Aorta (tissue), 5 donors: Measurements from ENCODE around the gene EGFR. TPM values are rescaled to one million over a fixed set of nuclear protein-coding genes. Genes with fewer than 3 reads are reported as not detected.

Source experiments
- ATAC-seq: fragments of 200-7000 bp; cut with Tn5 transposase; one replicate; pipeline ENCODE4 v1.9.1; 2022; ENCODE audit warnings: moderate library complexity; ENCODE audit not compliant: low FRiP score
- DNase-seq, 2 donors: peaks; one replicate each; pipeline ENCODE4 v3.0.0-alpha.2; 2020
- H3K27ac ChIP-seq, 2 donors: one replicate each; pipeline ENCODE4 v1.5.1; 2013; ENCODE audit warnings: low read length in 2 of 2, mild to moderate bottlenecking in 2 of 2, moderate library complexity in 2 of 2, control low read depth in 1 of 2, inconsistent platforms in 1 of 2, low read depth in 1 of 2
- H3K27me3 ChIP-seq, 2 donors: one replicate each; pipeline ENCODE4 v1.6.1; 2013; ENCODE audit warnings: control low read depth in 1 of 2, low read length in 1 of 2, mild to moderate bottlenecking in 1 of 2, moderate library complexity in 1 of 2; ENCODE audit not compliant: insufficient read depth in 2 of 2, control insufficient read depth in 1 of 2
- H3K36me3 ChIP-seq, 2 donors: one replicate each; pipeline ENCODE4 v1.6.1; 2013; ENCODE audit warnings: control low read depth in 1 of 2, low read length in 1 of 2, mild to moderate bottlenecking in 1 of 2; ENCODE audit not compliant: insufficient read depth in 2 of 2, control insufficient read depth in 1 of 2
- H3K4me1 ChIP-seq, 2 donors: one replicate each; pipeline ENCODE4 v1.6.1; 2013; ENCODE audit warnings: low read length in 2 of 2, control low read depth in 1 of 2, mild to moderate bottlenecking in 1 of 2, moderate library complexity in 1 of 2; ENCODE audit not compliant: insufficient read depth in 2 of 2, control insufficient read depth in 1 of 2
- H3K4me3 ChIP-seq, 2 donors: one replicate each; pipeline ENCODE4 v1.5.1; 2013; ENCODE audit warnings: low read length in 2 of 2, control low read depth in 1 of 2, mild to moderate bottlenecking in 1 of 2
- H3K9me3 ChIP-seq: one replicate; pipeline ENCODE4 v1.6.1; 2013; ENCODE audit warnings: mild to moderate bottlenecking, low read length; ENCODE audit not compliant: control insufficient read depth
- WGBS, 2 donors: extraction: QIAGEN DNeasy Blood & Tissue Kit; methylation state at CpG; one replicate each; pipeline ENCODE4 v1.1.7; 2013; 5-methylcytosine and 5-hydroxymethylcytosine counted together
- intact Hi-C, 2 donors: fragments of 100-400 bp; cut with DNase I; formaldehyde crosslinking; loops; one replicate each; pipeline versions ENCODE4 v1.14.2 to v1.15.0; 2022
- polyA plus RNA-seq, 2 donors: library from polyadenylated mRNA; stranded (reverse); fragments of 200-250 nt; gene quantifications; one replicate each; pipeline ENCODE4 v1.2.3, GENCODE V29; 2013
- total RNA-seq, 2 donors: library from RNA; stranded (reverse); fragmentation: NEBNext Ultra II Directional; extraction: Animal tissue kit (Norgen Biotek cat#: 25700); gene quantifications; one replicate each; pipeline ENCODE4 v1.2.1, GENCODE V29; 2021
- donor health status: healthy with polysubstance abuse.
- donor health status: Bipolar disorder and iron deficiency.
- donor health status: DM: no; HTN: no; CAD: no.
- donor health status: DM: no; HTN: no; CAD: no.
- donor health status: DM: yes; HTN: yes; CAD: no.

The EGFR gene
- total and polyA plus RNA-seq, 4 donors, result 3.0 to 72.4 (median 40.9) TPM

GRCh38 chr7:55052741-55053427 is 34.1 kb downstream of the EGFR start:
- Histone ChIP-seq H3K4me3 (no peak overlapping the region), H3K9me3 (no peaks in the 10 kb centered on the region), H3K36me3 (no peaks in the 10 kb centered on the region), H3K27ac (no peak overlapping the region), H3K27me3 (no peaks in the 10 kb centered on the region), H3K4me1 (peaks cover 0 to 8% of the 10 kb centered on the region in 2 donors)
- intact Hi-C loops, result loop anchor here in 1 of 2 donors (5.0 to 10.0 kb wide), 2 partner anchors 36 to 202 kb away; partner anchors contain the start of gene EGFR
- WGBS, 2 donors, result 84 to 85% methylated on average over 13 of the region's 13 CpGs
- DNase-seq (no peak), ATAC-seq (no peak)

DNA sequence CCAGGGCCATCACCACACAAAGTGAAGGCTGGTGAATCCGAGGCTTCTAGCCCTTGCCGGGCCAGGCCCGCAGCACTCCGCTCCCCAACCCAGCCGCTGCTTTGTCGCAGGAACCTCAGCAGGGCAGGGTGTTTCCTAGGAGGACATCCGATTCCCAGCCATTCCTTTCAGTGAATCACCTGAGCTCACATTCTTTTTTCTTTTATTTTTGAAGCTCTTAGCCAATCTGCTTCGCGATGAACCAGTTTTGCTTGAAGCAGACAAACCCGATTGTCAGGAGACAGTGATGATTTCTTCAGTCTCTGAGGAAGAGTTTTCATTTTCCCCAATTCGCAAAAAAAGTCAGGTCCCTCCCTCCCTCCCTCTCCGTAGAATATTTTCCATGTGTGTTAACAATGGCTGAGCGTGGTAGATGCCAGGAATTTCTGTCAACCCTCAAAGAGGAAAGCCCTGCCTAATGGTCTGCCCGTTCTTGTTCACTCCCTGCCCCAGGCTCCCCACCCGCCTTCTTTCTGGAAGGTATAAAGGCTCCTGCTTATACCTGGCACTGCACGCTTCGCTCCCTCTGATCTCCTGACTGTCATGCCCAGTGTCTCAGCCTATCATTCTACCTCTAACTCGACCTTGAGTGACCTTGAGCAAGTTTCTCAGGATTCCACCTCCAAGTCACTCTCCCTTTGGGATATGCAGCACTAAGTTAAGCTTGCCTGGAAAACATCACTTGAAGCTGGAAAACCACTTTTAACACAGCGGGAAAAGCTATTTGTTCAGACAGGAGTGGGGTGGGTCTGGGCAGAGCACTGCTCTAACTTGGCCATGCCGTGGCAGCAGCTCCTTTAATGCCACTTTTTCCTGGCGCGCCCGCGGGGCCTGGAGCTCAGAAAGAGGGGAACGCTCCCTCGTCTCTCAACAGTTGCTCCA is 35.1 kb downstream of the EGFR start:
- H3K4me1 ChIP-seq, result peaks cover 0 to 8% of the 10 kb centered on the region in 2 donors

GRCh38 chr7:55054758-55055157 is 35.9 kb downstream of the EGFR start:
- H3K36me3 ChIP-seq, result no peaks in the 10 kb centered on the region
- H3K9me3 ChIP-seq, result no peaks in the 10 kb centered on the region
- 82 to 91% methylated on average over 9 of the region's 9 CpGs for WGBS, 2 donors
- peaks cover 0 to 8% of the 10 kb centered on the region in 2 donors for H3K4me1 ChIP-seq
- H3K27me3 ChIP-seq, result no peaks in the 10 kb centered on the region
- DNase-seq, result peak in 1 of 2 donors; percentile 69
- peak overlapping the region; percentile 29 to 73 for H3K27ac ChIP-seq
- no peak for ATAC-seq
- no peak overlapping the region for H3K4me3 ChIP-seq
- intact Hi-C loops, result loop anchor here in 1 of 2 donors (5.0 to 10.0 kb wide), 2 partner anchors 37 to 200 kb away; partner anchors contain the start of gene EGFR

More for the DNA sequence above, 35.1 kb downstream of the EGFR start:
- Histone ChIP-seq H3K27ac (peak overlapping the region; percentile 29 to 73), H3K9me3 (no peaks in the 10 kb centered on the region), H3K4me3 (no peak overlapping the region), H3K27me3 (no peaks in the 10 kb centered on the region), H3K36me3 (no peaks in the 10 kb centered on the region)
- ATAC-seq (peak; percentile 27), DNase-seq (peak; percentile 58 to 73)
- WGBS, 2 donors, result 37 to 39% methylated on average over 26 of the region's 26 CpGs
- intact Hi-C loops, result loop anchor here in 1 of 2 donors (5.0 to 10.0 kb wide), 2 partner anchors 37 to 201 kb away; partner anchors contain the start of gene EGFR

GRCh38 chr7:55055479-55055878 is 36.7 kb downstream of the EGFR start:
- no peak overlapping the region for H3K4me3 ChIP-seq
- DNase-seq (no peak), ATAC-seq (no peak)
- H3K36me3 ChIP-seq, result no peaks in the 10 kb centered on the region
- peaks cover under 1 to 8% of the 10 kb centered on the region in 2 donors for H3K4me1 ChIP-seq
- intact Hi-C loops, result loop anchor here in 1 of 2 donors (10.0 kb wide), 1 partner anchor 199 kb away; no protein-coding TSS in a partner anchor
- no peaks in the 10 kb centered on the region for H3K27me3 ChIP-seq
- no peak overlapping the region for H3K27ac ChIP-seq
- 96% methylated on average over 7 of the region's 7 CpGs for WGBS, 2 donors
- no peaks in the 10 kb centered on the region for H3K9me3 ChIP-seq

GRCh38 chr7:55056068-55056467 is 37.3 kb downstream of the EGFR start:
- intact Hi-C loops, result loop anchor here in 1 of 2 donors (2.0 to 10.0 kb wide), 2 partner anchors 75 to 199 kb away; no protein-coding TSS in a partner anchor
- no peaks in the 10 kb centered on the region for H3K36me3 ChIP-seq
- H3K27me3 ChIP-seq, result no peaks in the 10 kb centered on the region
- H3K9me3 ChIP-seq, result no peaks in the 10 kb centered on the region
- no peak overlapping the region for H3K4me3 ChIP-seq
- H3K27ac ChIP-seq, result no peak overlapping the region
- 76 to 92% methylated on average over 1 of the region's 1 CpG for WGBS, 2 donors
- ATAC-seq (no peak), DNase-seq (no peak)
- H3K4me1 ChIP-seq, result peaks cover 3 to 8% of the 10 kb centered on the region in 2 donors

DNA sequence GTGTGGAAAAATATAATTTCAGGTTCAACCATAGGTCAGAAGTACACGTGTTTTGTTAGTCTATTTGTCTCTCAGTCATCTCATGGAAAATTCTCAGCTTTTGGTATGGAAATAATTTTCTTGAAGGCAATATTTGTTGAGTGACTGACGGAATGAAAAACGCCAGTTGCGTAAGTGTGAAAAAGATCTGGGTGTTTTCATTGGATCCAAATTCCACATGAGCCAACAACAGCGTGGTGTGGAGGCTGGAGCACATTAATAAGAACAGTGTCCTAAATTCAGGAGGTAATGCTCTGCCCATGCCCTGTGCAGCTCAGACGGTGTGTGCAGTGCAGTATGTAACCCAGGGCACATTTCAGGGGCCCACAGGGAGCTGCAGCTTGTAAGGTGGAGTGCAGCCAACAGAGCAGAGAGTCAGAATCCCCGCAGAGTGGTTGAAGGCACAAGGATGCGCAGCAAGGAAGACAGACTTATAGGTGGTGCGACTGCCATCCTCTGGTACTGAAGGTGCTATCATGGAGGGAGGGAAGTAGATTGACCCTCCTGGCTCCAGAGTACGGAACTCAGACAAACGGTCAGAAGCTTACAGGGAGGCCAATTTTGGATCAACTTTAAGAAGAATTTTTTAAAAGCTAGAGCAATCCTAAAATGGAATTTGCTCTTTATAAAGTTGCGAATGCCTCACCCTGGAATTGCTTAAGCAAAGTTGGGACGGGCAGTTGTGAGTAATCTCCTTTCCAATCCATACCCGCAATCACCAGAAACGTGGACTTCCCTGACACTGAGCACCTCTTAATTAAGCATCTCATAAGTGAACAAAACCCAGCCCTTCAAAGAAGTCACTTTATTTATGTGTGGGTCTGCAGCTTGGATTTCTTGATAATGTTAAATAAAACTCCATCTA is 38.0 kb downstream of the EGFR start:
- Histone ChIP-seq H3K27ac (peak overlapping the region in 1 of 2 donors; percentile 19), H3K4me1 (peaks cover 3 to 8% of the 10 kb centered on the region in 2 donors), H3K36me3 (no peaks in the 10 kb centered on the region), H3K9me3 (no peaks in the 10 kb centered on the region), H3K27me3 (no peaks in the 10 kb centered on the region), H3K4me3 (no peak overlapping the region)
- WGBS, 2 donors, result 16 to 21% methylated on average over 15 of the region's 15 CpGs
- intact Hi-C loops, result loop anchor here in 1 of 2 donors (2.0 to 10.0 kb wide), 2 partner anchors 74 to 198 kb away; no protein-coding TSS in a partner anchor
- ATAC-seq (peak; percentile 75), DNase-seq (peak; percentile 51 to 78)

GRCh38 chr7:55058314-55058713 is 39.5 kb downstream of the EGFR start:
- intact Hi-C loops, result loop anchor here in 1 of 2 donors (10.0 kb wide), 1 partner anchor 196 kb away; no protein-coding TSS in a partner anchor
- Histone ChIP-seq H3K4me3 (no peak overlapping the region), H3K4me1 (peaks cover 3 to 8% of the 10 kb centered on the region in 2 donors), H3K27ac (no peak overlapping the region), H3K9me3 (no peaks in the 10 kb centered on the region), H3K36me3 (no peaks in the 10 kb centered on the region), H3K27me3 (no peaks in the 10 kb centered on the region)
- no peak for DNase-seq
- no peak for ATAC-seq
- 95 to 98% methylated on average over 10 of the region's 10 CpGs for WGBS, 2 donors
